Prostate gland (tissue), 2 donors: ENCODE data around the gene SCAMP2.

ENCODE experiments used
- POLR2A ChIP-seq: fragments of 450-650 bp; IDR thresholded peaks from one replicate; pipeline ENCODE4 v1.6.1; 2016; ENCODE audit warnings: antibody characterized with exemption, mild to moderate bottlenecking
- TF ChIP-seq, protein P1 (sequence below), 4 experiments: fragments of 200-600 bp in 2 of 4; fragments of 450-650 bp in 2 of 4; sonication (generic) in 2 of 4; IDR thresholded peaks; 1 replicate in 3 of 4; 2 replicates in 1 of 4; pipeline ENCODE4 v1.5.1; 2016 to 2019; ENCODE audit warnings: antibody characterized with exemption in 4 of 4, mild to moderate bottlenecking in 2 of 4, moderate library complexity in 2 of 4

DNA sequence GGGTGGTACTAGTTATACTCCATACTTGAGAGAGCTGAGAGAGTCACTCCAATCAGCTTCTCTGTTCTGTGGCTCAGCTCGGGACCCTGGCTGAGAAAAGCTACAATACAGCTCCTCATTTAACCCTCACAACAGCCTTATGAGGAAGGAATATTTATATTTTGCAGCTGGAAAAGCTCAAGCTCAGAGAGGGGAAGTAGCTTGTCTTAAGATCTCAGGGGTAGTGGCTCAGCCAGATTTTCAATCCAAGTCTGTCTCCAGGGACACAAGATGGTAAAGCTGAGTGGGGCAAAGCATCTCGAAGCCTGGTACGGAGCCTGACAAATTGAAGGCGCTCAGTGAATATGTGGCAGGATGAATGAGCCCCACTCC is 14.8 kb downstream of the SCAMP2 start:
- TF ChIP-seq POLR2A: no peak
- TF ChIP-seq, protein P1, sequence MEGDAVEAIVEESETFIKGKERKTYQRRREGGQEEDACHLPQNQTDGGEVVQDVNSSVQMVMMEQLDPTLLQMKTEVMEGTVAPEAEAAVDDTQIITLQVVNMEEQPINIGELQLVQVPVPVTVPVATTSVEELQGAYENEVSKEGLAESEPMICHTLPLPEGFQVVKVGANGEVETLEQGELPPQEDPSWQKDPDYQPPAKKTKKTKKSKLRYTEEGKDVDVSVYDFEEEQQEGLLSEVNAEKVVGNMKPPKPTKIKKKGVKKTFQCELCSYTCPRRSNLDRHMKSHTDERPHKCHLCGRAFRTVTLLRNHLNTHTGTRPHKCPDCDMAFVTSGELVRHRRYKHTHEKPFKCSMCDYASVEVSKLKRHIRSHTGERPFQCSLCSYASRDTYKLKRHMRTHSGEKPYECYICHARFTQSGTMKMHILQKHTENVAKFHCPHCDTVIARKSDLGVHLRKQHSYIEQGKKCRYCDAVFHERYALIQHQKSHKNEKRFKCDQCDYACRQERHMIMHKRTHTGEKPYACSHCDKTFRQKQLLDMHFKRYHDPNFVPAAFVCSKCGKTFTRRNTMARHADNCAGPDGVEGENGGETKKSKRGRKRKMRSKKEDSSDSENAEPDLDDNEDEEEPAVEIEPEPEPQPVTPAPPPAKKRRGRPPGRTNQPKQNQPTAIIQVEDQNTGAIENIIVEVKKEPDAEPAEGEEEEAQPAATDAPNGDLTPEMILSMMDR (IDR thresholded peaks at IDR 0.05): no peak
